Kidney epithelial cell (primary cell): ENCODE measurements around the gene ARHGEF26. TPM values are rescaled to one million over a fixed set of nuclear protein-coding genes. Genes with fewer than 3 reads are reported as not detected.
"Not testable (repeated sequence)": the region's sequence is repeated elsewhere in the genome, so short reads cannot be mapped to it uniquely, and the experiment has no call there.

Source experiments
- DNase-seq: peaks from one replicate; pipeline ENCODE4 v3.0.0-alpha.2; 2010; ENCODE audit warnings: low read depth
- H3K27me3 ChIP-seq: 2 replicates; pipeline ENCODE4 v1.6.0; 2011; ENCODE audit warnings: low read length; ENCODE audit not compliant: control insufficient read depth, insufficient read depth
- H3K36me3 ChIP-seq: 2 replicates; pipeline ENCODE4 v1.5.1; 2011; ENCODE audit warnings: low read length; ENCODE audit not compliant: control insufficient read depth, insufficient read depth
- H3K4me3 ChIP-seq: 2 replicates; pipeline ENCODE4 v1.5.1; 2011; ENCODE audit warnings: low read depth, mild to moderate bottlenecking, control low read depth, low read length
- CTCF ChIP-seq: IDR thresholded peaks from 2 replicates; pipeline ENCODE4 v1.5.1; 2011; ENCODE audit warnings: mild to moderate bottlenecking, moderate library complexity, low read length, control low read depth, inconsistent platforms; ENCODE audit not compliant: insufficient read depth, poor library complexity, severe bottlenecking
- total RNA-seq: library from RNA; depleted of rRNA; stranded (reverse); fragments of >200 nt; gene quantifications from 2 replicates; pipeline ENCODE4 v1.2.3, GENCODE V29; 2015

Gene ARHGEF26
- total RNA-seq, 1 donor from 2014 or later = 1.4 TPM

GRCh38 chr3:154086286-154086685 lies 34.9 kb upstream of the ARHGEF26 start:
- no peak overlapping the region for H3K4me3 ChIP-seq
- TF ChIP-seq CTCF = no peak

GRCh38 chr3:154087756-154088480 lies 33.3 kb upstream of the ARHGEF26 start:
- H3K4me3 ChIP-seq, H3K27me3 ChIP-seq, DNase-seq, H3K36me3 ChIP-seq: not testable (repeated sequence)

More at GRCh38 chr3:154086286-154086685, 34.9 kb upstream of the ARHGEF26 start:
- H3K27me3 ChIP-seq = no peaks in the 10 kb centered on the region
- DNase-seq = no peak
- no peaks in the 10 kb centered on the region for H3K36me3 ChIP-seq

- TF ChIP-seq CTCF = no peak
- no peak for DNase-seq
- no peaks in the 10 kb centered on the region for H3K27me3 ChIP-seq
- H3K36me3 ChIP-seq = no peaks in the 10 kb centered on the region
- H3K4me3 ChIP-seq = no peak overlapping the region
Measured at GRCh38 chr3:154089421-154090420, 31.5 kb upstream of the ARHGEF26 start.

- no peak for DNase-seq
- no peaks in the 10 kb centered on the region for H3K27me3 ChIP-seq
- no peak for TF ChIP-seq CTCF
Measured at GRCh38 chr3:154094051-154094450, 27.1 kb upstream of the ARHGEF26 start.

GRCh38 chr3:154095832-154096421 lies 25.3 kb upstream of the ARHGEF26 start:
- Histone ChIP-seq H3K36me3 (no peaks in the 10 kb centered on the region), H3K4me3 (no peak overlapping the region), H3K27me3 (no peaks in the 10 kb centered on the region)
- TF ChIP-seq CTCF = peak; percentile 41
- no peak for DNase-seq

More at GRCh38 chr3:154094051-154094450, 27.1 kb upstream of the ARHGEF26 start:
- Histone ChIP-seq H3K4me3 (no peak overlapping the region), H3K36me3 (no peaks in the 10 kb centered on the region)

GRCh38 chr3:154098376-154098775 lies 22.8 kb upstream of the ARHGEF26 start:
- no peak for DNase-seq
- no peak for TF ChIP-seq CTCF
- Histone ChIP-seq H3K36me3 (no peaks in the 10 kb centered on the region), H3K27me3 (no peaks in the 10 kb centered on the region), H3K4me3 (no peak overlapping the region)
